Brain microvascular endothelial cell (primary cell): ENCODE results near the gene SLC8A1.

Source experiments
- DNase-seq: peaks from one replicate; pipeline ENCODE4 v3.0.0-alpha.2; 2020
- H3K27ac ChIP-seq: fragments of 250-450 bp; sonication (Bioruptor Pico); 2 replicates; pipeline ENCODE4 v1.5.1; 2020; ENCODE audit warnings: mild to moderate bottlenecking, moderate library complexity
- H3K27me3 ChIP-seq: fragments of 250-450 bp; sonication (Bioruptor Pico); replicated peaks from 2 replicates; pipeline ENCODE4 v1.5.1; 2020; ENCODE audit warnings: mild to moderate bottlenecking
- H3K36me3 ChIP-seq: fragments of 250-450 bp; sonication (Bioruptor Pico); replicated peaks from 2 replicates; pipeline ENCODE4 v1.5.1; 2020; ENCODE audit warnings: mild to moderate bottlenecking
- H3K4me3 ChIP-seq: 2 replicates; pipeline ENCODE4 v1.5.1; 2011; ENCODE audit warnings: low read depth, mild to moderate bottlenecking, control low read depth, low read length, moderate library complexity
- in situ Hi-C: cut with HindIII; loops from 2 replicates; pipeline ENCODE4 v1.10.0; 2017; ENCODE audit warnings: low sequenced_read_pairs, low pct_ligation_motif_present
- TF ChIP-seq, protein P1 (sequence below): IDR thresholded peaks from 2 replicates; pipeline ENCODE4 v1.5.1; 2011; ENCODE audit warnings: low read depth, mild to moderate bottlenecking, moderate library complexity, low read length, control low read depth, inconsistent platforms; ENCODE audit errors: missing control alignments

The SLC8A1 gene

DNA sequence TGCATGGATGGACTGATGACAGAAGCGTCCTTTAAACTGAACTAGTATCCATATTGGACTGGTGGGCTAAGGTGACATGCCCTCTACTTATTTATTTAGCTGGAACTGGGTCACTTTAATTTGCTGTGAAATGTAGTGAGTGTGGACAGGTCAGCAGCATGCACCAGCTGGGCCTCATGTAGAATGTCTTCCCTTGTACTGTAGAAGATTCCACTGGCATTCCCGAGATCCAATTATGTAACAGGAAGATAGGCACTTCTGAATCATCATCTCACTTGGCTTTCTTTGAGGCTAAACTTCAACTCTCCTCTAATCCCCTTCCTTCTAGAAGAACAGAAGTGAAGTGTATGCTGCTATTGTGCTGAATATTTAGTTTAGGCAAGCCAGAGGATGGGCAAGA is 296.2 kb downstream of the SLC8A1 start:
- DNase-seq = no peak

DNA sequence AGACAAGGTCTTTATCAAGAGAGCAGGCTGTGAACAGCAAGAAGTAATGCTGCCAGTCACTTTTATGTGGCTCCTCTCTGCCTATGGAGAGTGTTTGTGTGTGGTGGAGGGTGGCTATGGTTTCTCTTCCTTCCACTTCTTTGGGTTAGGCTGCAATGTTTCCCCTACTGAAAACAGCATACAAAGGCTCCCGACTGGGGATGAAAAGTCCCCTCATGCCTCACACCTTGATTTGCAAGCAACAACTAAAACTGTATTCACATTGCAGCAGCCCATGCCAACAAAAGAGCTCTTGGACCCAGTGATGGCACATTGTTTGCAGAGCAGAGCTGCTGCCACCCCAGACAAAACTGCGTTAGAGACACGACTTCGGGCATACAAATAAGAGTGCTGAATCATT is 301.6 kb downstream of the SLC8A1 start:
- no peak overlapping the region for H3K27ac ChIP-seq
- DNase-seq = no peak
- in situ Hi-C loops = no loop called here
- TF ChIP-seq, protein P1, sequence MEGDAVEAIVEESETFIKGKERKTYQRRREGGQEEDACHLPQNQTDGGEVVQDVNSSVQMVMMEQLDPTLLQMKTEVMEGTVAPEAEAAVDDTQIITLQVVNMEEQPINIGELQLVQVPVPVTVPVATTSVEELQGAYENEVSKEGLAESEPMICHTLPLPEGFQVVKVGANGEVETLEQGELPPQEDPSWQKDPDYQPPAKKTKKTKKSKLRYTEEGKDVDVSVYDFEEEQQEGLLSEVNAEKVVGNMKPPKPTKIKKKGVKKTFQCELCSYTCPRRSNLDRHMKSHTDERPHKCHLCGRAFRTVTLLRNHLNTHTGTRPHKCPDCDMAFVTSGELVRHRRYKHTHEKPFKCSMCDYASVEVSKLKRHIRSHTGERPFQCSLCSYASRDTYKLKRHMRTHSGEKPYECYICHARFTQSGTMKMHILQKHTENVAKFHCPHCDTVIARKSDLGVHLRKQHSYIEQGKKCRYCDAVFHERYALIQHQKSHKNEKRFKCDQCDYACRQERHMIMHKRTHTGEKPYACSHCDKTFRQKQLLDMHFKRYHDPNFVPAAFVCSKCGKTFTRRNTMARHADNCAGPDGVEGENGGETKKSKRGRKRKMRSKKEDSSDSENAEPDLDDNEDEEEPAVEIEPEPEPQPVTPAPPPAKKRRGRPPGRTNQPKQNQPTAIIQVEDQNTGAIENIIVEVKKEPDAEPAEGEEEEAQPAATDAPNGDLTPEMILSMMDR = no peak
- H3K36me3 ChIP-seq = no peaks in the 10 kb centered on the region
- H3K27me3 ChIP-seq = no peaks in the 10 kb centered on the region
- no peak overlapping the region for H3K4me3 ChIP-seq

More for the DNA sequence above, 296.2 kb downstream of the SLC8A1 start:
- TF ChIP-seq, protein P1 = no peak
- Histone ChIP-seq H3K36me3 (no peaks in the 10 kb centered on the region), H3K27ac (no peak overlapping the region), H3K4me3 (no peak overlapping the region), H3K27me3 (no peaks in the 10 kb centered on the region)
- in situ Hi-C loops = no loop called here

- DNase-seq = no peak
- no peak overlapping the region for H3K27ac ChIP-seq
- no peak overlapping the region for H3K4me3 ChIP-seq
- TF ChIP-seq, protein P1 = no peak
- in situ Hi-C loops = no loop called here
- no peaks in the 10 kb centered on the region for H3K36me3 ChIP-seq
- H3K27me3 ChIP-seq = no peaks in the 10 kb centered on the region
Observed at GRCh38 chr2:40148334-40148733, 303.6 kb downstream of the SLC8A1 start.

DNA sequence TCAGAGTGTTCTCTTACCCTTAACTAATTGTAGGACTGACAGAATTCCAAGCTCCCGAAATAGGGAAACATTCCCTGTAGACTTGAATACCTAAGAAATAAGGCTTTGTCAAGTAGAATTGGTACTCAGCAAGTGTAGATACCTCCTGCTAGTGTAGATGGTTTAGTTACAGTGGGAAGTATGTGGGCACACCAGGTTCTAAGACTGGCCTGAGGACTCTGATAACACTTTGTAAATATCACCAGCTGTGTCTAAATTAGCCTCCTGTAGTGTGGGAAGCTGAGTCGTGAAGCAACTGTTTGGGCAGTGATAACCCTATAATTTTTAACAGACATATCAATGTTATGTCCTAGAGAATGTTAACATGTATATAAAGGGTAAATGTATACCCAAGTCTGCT is 304.5 kb downstream of the SLC8A1 start:
- Histone ChIP-seq H3K4me3 (no peak overlapping the region), H3K27ac (no peak overlapping the region), H3K36me3 (no peaks in the 10 kb centered on the region), H3K27me3 (no peaks in the 10 kb centered on the region)
- in situ Hi-C loops = no loop called here
- DNase-seq = no peak
- TF ChIP-seq, protein P1 = no peak

GRCh38 chr2:40144022-40144421 is 307.9 kb downstream of the SLC8A1 start:
- Histone ChIP-seq H3K27ac (no peak overlapping the region), H3K36me3 (no peaks in the 10 kb centered on the region), H3K27me3 (no peaks in the 10 kb centered on the region), H3K4me3 (no peak overlapping the region)
- no peak for DNase-seq
- in situ Hi-C loops = no loop called here
- TF ChIP-seq, protein P1 = no peak

DNA sequence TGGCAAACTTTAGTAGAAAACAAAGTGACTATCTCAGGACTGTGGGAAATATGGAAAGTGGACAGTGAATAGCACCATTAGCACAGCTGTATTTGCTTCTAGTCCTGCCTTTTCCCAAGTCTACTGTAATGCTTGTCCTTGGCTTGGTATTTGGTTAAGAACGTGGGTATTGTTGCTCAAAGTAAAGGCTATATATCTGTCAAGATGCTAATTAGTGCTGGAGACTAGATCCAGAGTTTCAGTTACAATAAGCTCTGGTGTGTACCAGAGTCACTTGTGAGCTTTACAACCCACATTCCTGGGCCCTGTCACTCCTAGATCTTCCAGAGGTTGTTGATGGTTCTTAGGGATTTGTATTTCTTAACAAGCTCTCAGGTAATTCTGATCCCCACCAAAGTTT is 313.6 kb downstream of the SLC8A1 start:
- DNase-seq = no peak
- Histone ChIP-seq H3K27me3 (no peaks in the 10 kb centered on the region), H3K27ac (no peak overlapping the region), H3K36me3 (no peaks in the 10 kb centered on the region), H3K4me3 (no peak overlapping the region)
- TF ChIP-seq, protein P1 = no peak
- in situ Hi-C loops = no loop called here
